GM23338 (cell line): ENCODE measurements around the gene BARX1. TPM values are rescaled to one million over a fixed set of nuclear protein-coding genes. Genes with fewer than 3 reads are reported as not detected.

Experiments
- ATAC-seq: fragments of 200-7000 bp; cut with Tn5 transposase; 3 replicates; pipeline ENCODE4 v1.9.1; 2020
- DNase-seq: peaks from one replicate; pipeline ENCODE4 v3.0.0-alpha.2; 2015; ENCODE audit warnings: low spot score
- H2AFZ ChIP-seq: fragments of 200-600 bp; sonication (generic); 2 replicates; pipeline ENCODE4 v1.8.0; 2016; ENCODE audit warnings: antibody characterized with exemption, mild to moderate bottlenecking, moderate library complexity
- H3F3A ChIP-seq: fragments of 200-600 bp; sonication (generic); replicated peaks from 2 replicates; pipeline ENCODE4 v1.8.0; 2017; ENCODE audit warnings: antibody characterized with exemption, mixed run types, low read depth
- H3K27ac ChIP-seq: fragments of 200-600 bp; sonication (generic); 2 replicates; pipeline ENCODE4 v1.6.1; 2016; ENCODE audit warnings: low read depth
- H3K27me3 ChIP-seq: fragments of 200-600 bp; sonication (generic); 2 replicates; pipeline ENCODE4 v1.8.0; 2016; ENCODE audit warnings: mild to moderate bottlenecking, mixed run types, moderate library complexity; ENCODE audit not compliant: insufficient read depth
- H3K36me3 ChIP-seq: fragments of 200-600 bp; sonication (generic); 2 replicates; pipeline ENCODE4 v1.8.0; 2016; ENCODE audit warnings: mild to moderate bottlenecking; ENCODE audit not compliant: insufficient read depth
- H3K4me1 ChIP-seq: fragments of 200-600 bp; sonication (generic); 2 replicates; pipeline ENCODE4 v1.8.0; 2016; ENCODE audit warnings: mild to moderate bottlenecking, moderate library complexity; ENCODE audit not compliant: insufficient read depth
- H3K4me2 ChIP-seq: fragments of 200-600 bp; sonication (generic); 2 replicates; pipeline ENCODE4 v1.7.1; 2017; ENCODE audit warnings: mixed run types
- H3K4me3 ChIP-seq: fragments of 200-600 bp; sonication (generic); 2 replicates; pipeline ENCODE4 v1.6.1; 2016; ENCODE audit warnings: mixed run types
- H3K79me2 ChIP-seq: fragments of 200-600 bp; sonication (generic); replicated peaks from 2 replicates; pipeline ENCODE4 v1.8.0; 2017; ENCODE audit warnings: mild to moderate bottlenecking; ENCODE audit not compliant: insufficient read depth
- H3K9me2 ChIP-seq: fragments of 200-600 bp; sonication (generic); 2 replicates; pipeline ENCODE4 v1.8.0; 2017; ENCODE audit not compliant: insufficient read depth
- H4K20me1 ChIP-seq: fragments of 200-600 bp; sonication (generic); replicated peaks from 2 replicates; pipeline ENCODE4 v1.8.0; 2017; ENCODE audit warnings: mild to moderate bottlenecking; ENCODE audit not compliant: insufficient read depth
- H3K27ac Mint-ChIP-seq: 2 replicates; pipeline ENCODE4 v1.8.0; 2020; ENCODE audit warnings: inconsistent platforms, mild to moderate bottlenecking, moderate library complexity, mixed read lengths
- H3K27me3 Mint-ChIP-seq: 3 replicates; pipeline ENCODE4 v1.8.0; 2022; ENCODE audit warnings: low read depth, mild to moderate bottlenecking, moderate library complexity, mixed read lengths, inconsistent platforms; ENCODE audit not compliant: insufficient read depth, poor library complexity
- H3K36me3 Mint-ChIP-seq: 3 replicates; pipeline ENCODE4 v1.8.0; 2021; ENCODE audit warnings: low read depth, mild to moderate bottlenecking, inconsistent platforms, moderate library complexity, mixed read lengths
- H3K4me1 Mint-ChIP-seq: 3 replicates; pipeline ENCODE4 v1.8.0; 2020; ENCODE audit warnings: mild to moderate bottlenecking, inconsistent platforms, mixed read lengths
- H3K4me3 Mint-ChIP-seq: 3 replicates; pipeline ENCODE4 v1.8.0; 2021; ENCODE audit warnings: moderate library complexity, mild to moderate bottlenecking, inconsistent platforms, mixed read lengths
- H3K9me3 Mint-ChIP-seq: 3 replicates; pipeline ENCODE4 v1.8.0; 2020; ENCODE audit warnings: moderate library complexity, mild to moderate bottlenecking, inconsistent platforms, mixed read lengths
- CREB1 ChIP-seq: fragments of 250-450 bp; sonication (Bioruptor Pico); IDR thresholded peaks from 2 replicates; pipeline ENCODE4 v1.5.0; 2020; ENCODE audit warnings: low read depth, mild to moderate bottlenecking, moderate library complexity
- EZH2 ChIP-seq: fragments of 200-600 bp; sonication (generic); IDR thresholded peaks from one replicate; pipeline ENCODE4 v1.8.0; 2017; ENCODE audit warnings: antibody characterized with exemption, mild to moderate bottlenecking, low read depth; ENCODE audit not compliant: unreplicated experiment
- EZH2phosphoT487 ChIP-seq: fragments of 200-600 bp; sonication (generic); IDR thresholded peaks from one replicate; pipeline ENCODE4 v1.8.1; 2018; ENCODE audit warnings: antibody characterized with exemption; ENCODE audit not compliant: unreplicated experiment
- JUNB ChIP-seq: IDR thresholded peaks from one replicate; pipeline ENCODE4 v1.6.1; 2016; ENCODE audit warnings: antibody characterized with exemption; ENCODE audit not compliant: unreplicated experiment
- NANOG ChIP-seq: IDR thresholded peaks from 2 replicates; pipeline ENCODE4 v1.6.1; 2016; ENCODE audit warnings: antibody characterized with exemption, borderline replicate concordance
- POLR2AphosphoS5 ChIP-seq: IDR thresholded peaks from 2 replicates; pipeline ENCODE4 v1.6.1; 2016; ENCODE audit warnings: antibody characterized with exemption, low read depth
- STAT1 ChIP-seq: IDR thresholded peaks from one replicate; pipeline ENCODE4 v1.6.1; 2016; ENCODE audit warnings: antibody characterized with exemption; ENCODE audit not compliant: unreplicated experiment
- ZNF114 ChIP-seq: fragments of 250-450 bp; sonication (Bioruptor Pico); IDR thresholded peaks from 2 replicates; pipeline ENCODE4 v1.5.0; 2020; ENCODE audit warnings: mild to moderate bottlenecking, moderate library complexity
- ZNF331 ChIP-seq: fragments of 250-450 bp; sonication (Bioruptor Pico); IDR thresholded peaks from 2 replicates; pipeline ENCODE4 v1.5.0; 2020; ENCODE audit warnings: low read depth, mild to moderate bottlenecking, moderate library complexity
- polyA plus RNA-seq: library from polyadenylated mRNA; unstranded; fragments of >200 nt; fragmentation: Nextera tagmentation; extraction: Ambion mirVana; gene quantifications from 2 replicates; pipeline ENCODE4 v1.2.1, GENCODE V29; 2016
- total RNA-seq: library from RNA; depleted of rRNA; stranded (reverse); fragments of >200 nt; shearing (Covaris generic); gene quantifications from 2 replicates; pipeline ENCODE4 v1.2.3, GENCODE V29; 2014
- TF ChIP-seq, protein P1 (sequence below): fragments of 250-450 bp; sonication (Bioruptor Pico); IDR thresholded peaks from 2 replicates; pipeline ENCODE4 v1.5.0; 2020; ENCODE audit warnings: mild to moderate bottlenecking, moderate library complexity
- TF ChIP-seq, protein P2 (sequence below): IDR thresholded peaks from one replicate; pipeline ENCODE4 v1.6.1; 2018; ENCODE audit warnings: antibody characterized with exemption; ENCODE audit not compliant: unreplicated experiment
- TF ChIP-seq, protein P3 (sequence below), 2 experiments: fragments of 200-600 bp in 1 of 2; sonication (generic) in 1 of 2; conservative IDR thresholded peaks; 2 replicates each; pipeline versions ENCODE4 v1.5.1 to v1.6.1; 2016 to 2017; ENCODE audit warnings: antibody characterized with exemption in 2 of 2, low read depth in 2 of 2, mild to moderate bottlenecking in 2 of 2, moderate library complexity in 1 of 2
- TF ChIP-seq, protein P4 (sequence below): IDR thresholded peaks from 2 replicates; pipeline ENCODE4 v1.6.1; 2016; ENCODE audit warnings: antibody characterized with exemption

The BARX1 gene
- total and polyA plus RNA-seq, 2 experiments from 2014 or later = 0.87 to 1.6 TPM

DNA sequence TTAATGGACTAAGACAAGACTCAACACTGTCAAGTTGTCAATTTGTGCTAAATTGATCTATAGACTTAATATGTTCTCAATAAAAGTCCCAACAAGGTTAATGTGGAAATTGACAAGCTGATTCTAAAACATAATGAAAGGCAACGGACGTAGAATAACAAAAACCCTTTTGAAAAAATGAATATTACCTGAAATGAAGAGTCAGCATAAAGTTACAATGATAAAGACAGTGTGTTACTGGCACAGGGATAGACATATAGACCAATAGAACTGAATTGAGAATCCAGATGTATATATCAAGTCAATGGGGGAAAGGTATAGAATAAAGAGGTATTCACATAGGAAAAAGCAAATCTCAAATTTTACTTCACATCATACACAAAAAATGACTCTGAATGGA is 37.7 kb upstream of the BARX1 start:
- no peaks in the 10 kb centered on the region for H3F3A ChIP-seq
- Mint-ChIP-seq H3K4me3 (no peak overlapping the region), H3K27me3 (no peaks in the 10 kb centered on the region), H3K27ac (no peak overlapping the region), H3K9me3 (peaks cover 4% of the 10 kb centered on the region; the same call in 2 of the 3 replicates), H3K4me1 (0 out of 3 replicates have a peak, but pooled peaks cover 6% of the 10 kb centered on the region), H3K36me3 (no peaks in the 10 kb centered on the region; the same call in 2 of the 3 replicates)
- no peak for DNase-seq
- ATAC-seq = no peak
- no peaks in the 10 kb centered on the region for H3K9me2 ChIP-seq
- H3K4me2 ChIP-seq = no peak overlapping the region
- no peaks in the 10 kb centered on the region for H3K79me2 ChIP-seq
- no peaks in the 10 kb centered on the region for H3K27me3 ChIP-seq
- no peaks in the 10 kb centered on the region for H3K4me1 ChIP-seq
- no peak overlapping the region for H3K27ac ChIP-seq
- no peaks in the 10 kb centered on the region for H3K36me3 ChIP-seq
- no peak overlapping the region for H3K4me3 ChIP-seq
- H4K20me1 ChIP-seq = no peaks in the 10 kb centered on the region
- no peak overlapping the region for H2AFZ ChIP-seq
- TF ChIP-seq POLR2AphosphoS5 (no peak), EZH2phosphoT487 (no peak), EZH2 (no peak), ZNF114 (CRISPR knock-in tag) (no peak), ZNF331 (CRISPR knock-in tag) (no peak), JUNB (no peak), NANOG (no peak), STAT1 (no peak), CREB1 (CRISPR knock-in tag) (no peak)
- TF ChIP-seq, protein P1, sequence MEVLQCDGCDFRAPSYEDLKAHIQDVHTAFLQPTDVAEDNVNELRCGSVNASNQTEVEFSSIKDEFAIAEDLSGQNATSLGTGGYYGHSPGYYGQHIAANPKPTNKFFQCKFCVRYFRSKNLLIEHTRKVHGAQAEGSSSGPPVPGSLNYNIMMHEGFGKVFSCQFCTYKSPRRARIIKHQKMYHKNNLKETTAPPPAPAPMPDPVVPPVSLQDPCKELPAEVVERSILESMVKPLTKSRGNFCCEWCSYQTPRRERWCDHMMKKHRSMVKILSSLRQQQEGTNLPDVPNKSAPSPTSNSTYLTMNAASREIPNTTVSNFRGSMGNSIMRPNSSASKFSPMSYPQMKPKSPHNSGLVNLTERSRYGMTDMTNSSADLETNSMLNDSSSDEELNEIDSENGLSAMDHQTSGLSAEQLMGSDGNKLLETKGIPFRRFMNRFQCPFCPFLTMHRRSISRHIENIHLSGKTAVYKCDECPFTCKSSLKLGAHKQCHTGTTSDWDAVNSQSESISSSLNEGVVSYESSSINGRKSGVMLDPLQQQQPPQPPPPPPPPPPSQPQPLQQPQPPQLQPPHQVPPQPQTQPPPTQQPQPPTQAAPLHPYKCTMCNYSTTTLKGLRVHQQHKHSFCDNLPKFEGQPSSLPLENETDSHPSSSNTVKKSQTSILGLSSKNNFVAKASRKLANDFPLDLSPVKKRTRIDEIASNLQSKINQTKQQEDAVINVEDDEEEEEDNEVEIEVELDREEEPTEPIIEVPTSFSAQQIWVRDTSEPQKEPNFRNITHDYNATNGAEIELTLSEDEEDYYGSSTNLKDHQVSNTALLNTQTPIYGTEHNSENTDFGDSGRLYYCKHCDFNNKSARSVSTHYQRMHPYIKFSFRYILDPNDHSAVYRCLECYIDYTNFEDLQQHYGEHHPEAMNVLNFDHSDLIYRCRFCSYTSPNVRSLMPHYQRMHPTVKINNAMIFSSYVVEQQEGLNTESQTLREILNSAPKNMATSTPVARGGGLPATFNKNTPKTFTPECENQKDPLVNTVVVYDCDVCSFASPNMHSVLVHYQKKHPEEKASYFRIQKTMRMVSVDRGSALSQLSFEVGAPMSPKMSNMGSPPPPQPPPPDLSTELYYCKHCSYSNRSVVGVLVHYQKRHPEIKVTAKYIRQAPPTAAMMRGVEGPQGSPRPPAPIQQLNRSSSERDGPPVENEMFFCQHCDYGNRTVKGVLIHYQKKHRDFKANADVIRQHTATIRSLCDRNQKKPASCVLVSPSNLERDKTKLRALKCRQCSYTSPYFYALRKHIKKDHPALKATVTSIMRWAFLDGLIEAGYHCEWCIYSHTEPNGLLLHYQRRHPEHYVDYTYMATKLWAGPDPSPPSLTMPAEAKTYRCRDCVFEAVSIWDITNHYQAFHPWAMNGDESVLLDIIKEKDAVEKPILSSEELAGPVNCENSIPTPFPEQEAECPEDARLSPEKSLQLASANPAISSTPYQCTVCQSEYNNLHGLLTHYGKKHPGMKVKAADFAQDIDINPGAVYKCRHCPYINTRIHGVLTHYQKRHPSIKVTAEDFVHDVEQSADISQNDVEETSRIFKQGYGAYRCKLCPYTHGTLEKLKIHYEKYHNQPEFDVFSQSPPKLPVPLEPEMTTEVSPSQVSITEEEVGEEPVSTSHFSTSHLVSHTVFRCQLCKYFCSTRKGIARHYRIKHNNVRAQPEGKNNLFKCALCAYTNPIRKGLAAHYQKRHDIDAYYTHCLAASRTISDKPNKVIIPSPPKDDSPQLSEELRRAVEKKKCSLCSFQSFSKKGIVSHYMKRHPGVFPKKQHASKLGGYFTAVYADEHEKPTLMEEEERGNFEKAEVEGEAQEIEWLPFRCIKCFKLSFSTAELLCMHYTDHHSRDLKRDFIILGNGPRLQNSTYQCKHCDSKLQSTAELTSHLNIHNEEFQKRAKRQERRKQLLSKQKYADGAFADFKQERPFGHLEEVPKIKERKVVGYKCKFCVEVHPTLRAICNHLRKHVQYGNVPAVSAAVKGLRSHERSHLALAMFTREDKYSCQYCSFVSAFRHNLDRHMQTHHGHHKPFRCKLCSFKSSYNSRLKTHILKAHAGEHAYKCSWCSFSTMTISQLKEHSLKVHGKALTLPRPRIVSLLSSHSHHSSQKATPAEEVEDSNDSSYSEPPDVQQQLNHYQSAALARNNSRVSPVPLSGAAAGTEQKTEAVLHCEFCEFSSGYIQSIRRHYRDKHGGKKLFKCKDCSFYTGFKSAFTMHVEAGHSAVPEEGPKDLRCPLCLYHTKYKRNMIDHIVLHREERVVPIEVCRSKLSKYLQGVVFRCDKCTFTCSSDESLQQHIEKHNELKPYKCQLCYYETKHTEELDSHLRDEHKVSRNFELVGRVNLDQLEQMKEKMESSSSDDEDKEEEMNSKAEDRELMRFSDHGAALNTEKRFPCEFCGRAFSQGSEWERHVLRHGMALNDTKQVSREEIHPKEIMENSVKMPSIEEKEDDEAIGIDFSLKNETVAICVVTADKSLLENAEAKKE (CRISPR knock-in tag) = no peak
- TF ChIP-seq, protein P2, sequence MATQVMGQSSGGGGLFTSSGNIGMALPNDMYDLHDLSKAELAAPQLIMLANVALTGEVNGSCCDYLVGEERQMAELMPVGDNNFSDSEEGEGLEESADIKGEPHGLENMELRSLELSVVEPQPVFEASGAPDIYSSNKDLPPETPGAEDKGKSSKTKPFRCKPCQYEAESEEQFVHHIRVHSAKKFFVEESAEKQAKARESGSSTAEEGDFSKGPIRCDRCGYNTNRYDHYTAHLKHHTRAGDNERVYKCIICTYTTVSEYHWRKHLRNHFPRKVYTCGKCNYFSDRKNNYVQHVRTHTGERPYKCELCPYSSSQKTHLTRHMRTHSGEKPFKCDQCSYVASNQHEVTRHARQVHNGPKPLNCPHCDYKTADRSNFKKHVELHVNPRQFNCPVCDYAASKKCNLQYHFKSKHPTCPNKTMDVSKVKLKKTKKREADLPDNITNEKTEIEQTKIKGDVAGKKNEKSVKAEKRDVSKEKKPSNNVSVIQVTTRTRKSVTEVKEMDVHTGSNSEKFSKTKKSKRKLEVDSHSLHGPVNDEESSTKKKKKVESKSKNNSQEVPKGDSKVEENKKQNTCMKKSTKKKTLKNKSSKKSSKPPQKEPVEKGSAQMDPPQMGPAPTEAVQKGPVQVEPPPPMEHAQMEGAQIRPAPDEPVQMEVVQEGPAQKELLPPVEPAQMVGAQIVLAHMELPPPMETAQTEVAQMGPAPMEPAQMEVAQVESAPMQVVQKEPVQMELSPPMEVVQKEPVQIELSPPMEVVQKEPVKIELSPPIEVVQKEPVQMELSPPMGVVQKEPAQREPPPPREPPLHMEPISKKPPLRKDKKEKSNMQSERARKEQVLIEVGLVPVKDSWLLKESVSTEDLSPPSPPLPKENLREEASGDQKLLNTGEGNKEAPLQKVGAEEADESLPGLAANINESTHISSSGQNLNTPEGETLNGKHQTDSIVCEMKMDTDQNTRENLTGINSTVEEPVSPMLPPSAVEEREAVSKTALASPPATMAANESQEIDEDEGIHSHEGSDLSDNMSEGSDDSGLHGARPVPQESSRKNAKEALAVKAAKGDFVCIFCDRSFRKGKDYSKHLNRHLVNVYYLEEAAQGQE = no peak
- TF ChIP-seq, protein P3, sequence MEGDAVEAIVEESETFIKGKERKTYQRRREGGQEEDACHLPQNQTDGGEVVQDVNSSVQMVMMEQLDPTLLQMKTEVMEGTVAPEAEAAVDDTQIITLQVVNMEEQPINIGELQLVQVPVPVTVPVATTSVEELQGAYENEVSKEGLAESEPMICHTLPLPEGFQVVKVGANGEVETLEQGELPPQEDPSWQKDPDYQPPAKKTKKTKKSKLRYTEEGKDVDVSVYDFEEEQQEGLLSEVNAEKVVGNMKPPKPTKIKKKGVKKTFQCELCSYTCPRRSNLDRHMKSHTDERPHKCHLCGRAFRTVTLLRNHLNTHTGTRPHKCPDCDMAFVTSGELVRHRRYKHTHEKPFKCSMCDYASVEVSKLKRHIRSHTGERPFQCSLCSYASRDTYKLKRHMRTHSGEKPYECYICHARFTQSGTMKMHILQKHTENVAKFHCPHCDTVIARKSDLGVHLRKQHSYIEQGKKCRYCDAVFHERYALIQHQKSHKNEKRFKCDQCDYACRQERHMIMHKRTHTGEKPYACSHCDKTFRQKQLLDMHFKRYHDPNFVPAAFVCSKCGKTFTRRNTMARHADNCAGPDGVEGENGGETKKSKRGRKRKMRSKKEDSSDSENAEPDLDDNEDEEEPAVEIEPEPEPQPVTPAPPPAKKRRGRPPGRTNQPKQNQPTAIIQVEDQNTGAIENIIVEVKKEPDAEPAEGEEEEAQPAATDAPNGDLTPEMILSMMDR (conservative IDR thresholded peaks at IDR 0.05; ENCODE audit: low read depth in 2 of 2) = no peak
- TF ChIP-seq, protein P4, sequence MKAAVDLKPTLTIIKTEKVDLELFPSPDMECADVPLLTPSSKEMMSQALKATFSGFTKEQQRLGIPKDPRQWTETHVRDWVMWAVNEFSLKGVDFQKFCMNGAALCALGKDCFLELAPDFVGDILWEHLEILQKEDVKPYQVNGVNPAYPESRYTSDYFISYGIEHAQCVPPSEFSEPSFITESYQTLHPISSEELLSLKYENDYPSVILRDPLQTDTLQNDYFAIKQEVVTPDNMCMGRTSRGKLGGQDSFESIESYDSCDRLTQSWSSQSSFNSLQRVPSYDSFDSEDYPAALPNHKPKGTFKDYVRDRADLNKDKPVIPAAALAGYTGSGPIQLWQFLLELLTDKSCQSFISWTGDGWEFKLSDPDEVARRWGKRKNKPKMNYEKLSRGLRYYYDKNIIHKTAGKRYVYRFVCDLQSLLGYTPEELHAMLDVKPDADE = no peak
